Osteocyte (in vitro differentiated cells): ENCODE data around the gene ZNF329. TPM values are rescaled to one million over a fixed set of nuclear protein-coding genes. Genes with fewer than 3 reads are reported as not detected.

Source experiments
- DNase-seq: peaks from one replicate; pipeline ENCODE4 v3.0.0; 2021; ENCODE audit warnings: mixed read lengths; ENCODE audit not compliant: unreplicated experiment; ENCODE audit errors: extremely low spot score
- H3K27ac Mint-ChIP-seq: one replicate; pipeline ENCODE4 v1.8.0; 2021; ENCODE audit warnings: mild to moderate bottlenecking, mixed read lengths; ENCODE audit not compliant: unreplicated experiment
- H3K27me3 Mint-ChIP-seq: one replicate; pipeline ENCODE4 v1.8.0; 2021; ENCODE audit warnings: mixed read lengths; ENCODE audit not compliant: unreplicated experiment
- H3K36me3 Mint-ChIP-seq: one replicate; pipeline ENCODE4 v1.8.0; 2021; ENCODE audit warnings: mixed read lengths; ENCODE audit not compliant: unreplicated experiment
- H3K4me1 Mint-ChIP-seq: one replicate; pipeline ENCODE4 v1.8.0; 2021; ENCODE audit warnings: mixed read lengths; ENCODE audit not compliant: unreplicated experiment
- H3K4me3 Mint-ChIP-seq: one replicate; pipeline ENCODE4 v1.8.0; 2021; ENCODE audit warnings: mild to moderate bottlenecking, moderate library complexity, mixed read lengths; ENCODE audit not compliant: unreplicated experiment
- H3K9me3 Mint-ChIP-seq: one replicate; pipeline ENCODE4 v1.8.0; 2021; ENCODE audit warnings: mixed read lengths; ENCODE audit not compliant: unreplicated experiment
- CTCF ChIP-seq: fragments of 200-600 bp; sonication (generic); IDR thresholded peaks from 2 replicates; pipeline ENCODE4 v1.5.0; 2021; ENCODE audit warnings: antibody characterized with exemption, mild to moderate bottlenecking, moderate library complexity
- total RNA-seq: library from RNA; stranded (reverse); gene quantifications from 2 replicates; pipeline ENCODE4 v1.2.1, GENCODE V29; 2021

The ZNF329 gene
- total RNA-seq, 1 donor from 2014 or later: 10.0 TPM

- no peak for TF ChIP-seq CTCF
- no peak for DNase-seq
- H3K4me1 Mint-ChIP-seq: no peaks in the 10 kb centered on the region
- H3K9me3 Mint-ChIP-seq: peaks cover 60% of the 10 kb centered on the region
- no peak overlapping the region for H3K27ac Mint-ChIP-seq
- H3K36me3 Mint-ChIP-seq: peaks cover 5% of the 10 kb centered on the region
- H3K27me3 Mint-ChIP-seq: no peaks in the 10 kb centered on the region
- H3K4me3 Mint-ChIP-seq: no peak overlapping the region
Measured at GRCh38 chr19:58118979-58119733, 31.4 kb downstream of the ZNF329 start.

- Mint-ChIP-seq H3K4me3 (no peak overlapping the region), H3K27ac (no peak overlapping the region)
Measured at GRCh38 chr19:58117841-58118575, 32.6 kb downstream of the ZNF329 start.

GRCh38 chr19:58108546-58108817 lies 42.1 kb downstream of the ZNF329 start:
- Mint-ChIP-seq H3K36me3 (peaks cover 3% of the 10 kb centered on the region), H3K27ac (no peak overlapping the region), H3K4me3 (no peak overlapping the region), H3K4me1 (no peaks in the 10 kb centered on the region), H3K9me3 (peaks cover 42% of the 10 kb centered on the region), H3K27me3 (no peaks in the 10 kb centered on the region)
- no peak for TF ChIP-seq CTCF
- DNase-seq: no peak

More at GRCh38 chr19:58117841-58118575, 32.6 kb downstream of the ZNF329 start:
- no peak for TF ChIP-seq CTCF
- no peak for DNase-seq
- Mint-ChIP-seq H3K36me3 (peaks cover 5% of the 10 kb centered on the region), H3K4me1 (no peaks in the 10 kb centered on the region), H3K27me3 (no peaks in the 10 kb centered on the region), H3K9me3 (peaks cover 61% of the 10 kb centered on the region)

GRCh38 chr19:58107778-58108545 lies 42.6 kb downstream of the ZNF329 start:
- H3K36me3 Mint-ChIP-seq: peaks cover 3% of the 10 kb centered on the region
- no peak for TF ChIP-seq CTCF
- H3K27ac Mint-ChIP-seq: no peak overlapping the region
- no peaks in the 10 kb centered on the region for H3K4me1 Mint-ChIP-seq
- DNase-seq: no peak
- peaks cover 42% of the 10 kb centered on the region for H3K9me3 Mint-ChIP-seq
- no peak overlapping the region for H3K4me3 Mint-ChIP-seq
- H3K27me3 Mint-ChIP-seq: no peaks in the 10 kb centered on the region

- peaks cover 12% of the 10 kb centered on the region for H3K9me3 Mint-ChIP-seq
- no peak for TF ChIP-seq CTCF
- peak overlapping the region; percentile 100 for H3K27ac Mint-ChIP-seq
- no peaks in the 10 kb centered on the region for H3K27me3 Mint-ChIP-seq
- peaks cover 9% of the 10 kb centered on the region for H3K4me1 Mint-ChIP-seq
- peaks cover 11% of the 10 kb centered on the region for H3K36me3 Mint-ChIP-seq
- H3K4me3 Mint-ChIP-seq: peak overlapping the region; percentile 93
- no peak for DNase-seq
Measured at GRCh38 chr19:58098682-58098998, 51.9 kb downstream of the ZNF329 start.
